Astrocyte of the spinal cord (primary cell): ENCODE data around the gene FBXW11.

Experiments
- DNase-seq: peaks from one replicate; pipeline ENCODE4 v3.0.0; 2011; ENCODE audit warnings: low read depth, low spot score
- H3K4me3 ChIP-seq: 2 replicates; pipeline ENCODE4 v1.5.1; 2011; ENCODE audit warnings: low read depth, mild to moderate bottlenecking, low read length, moderate library complexity
- in situ Hi-C: cut with HindIII; loops from 2 replicates; pipeline ENCODE4 v1.10.0; 2017; ENCODE audit warnings: low sequenced_read_pairs
- TF ChIP-seq, protein P1 (sequence below): IDR thresholded peaks from 2 replicates; pipeline ENCODE4 v1.5.1; 2012; ENCODE audit warnings: low read depth, mild to moderate bottlenecking, low read length, inconsistent platforms

FBXW11 gene

DNA sequence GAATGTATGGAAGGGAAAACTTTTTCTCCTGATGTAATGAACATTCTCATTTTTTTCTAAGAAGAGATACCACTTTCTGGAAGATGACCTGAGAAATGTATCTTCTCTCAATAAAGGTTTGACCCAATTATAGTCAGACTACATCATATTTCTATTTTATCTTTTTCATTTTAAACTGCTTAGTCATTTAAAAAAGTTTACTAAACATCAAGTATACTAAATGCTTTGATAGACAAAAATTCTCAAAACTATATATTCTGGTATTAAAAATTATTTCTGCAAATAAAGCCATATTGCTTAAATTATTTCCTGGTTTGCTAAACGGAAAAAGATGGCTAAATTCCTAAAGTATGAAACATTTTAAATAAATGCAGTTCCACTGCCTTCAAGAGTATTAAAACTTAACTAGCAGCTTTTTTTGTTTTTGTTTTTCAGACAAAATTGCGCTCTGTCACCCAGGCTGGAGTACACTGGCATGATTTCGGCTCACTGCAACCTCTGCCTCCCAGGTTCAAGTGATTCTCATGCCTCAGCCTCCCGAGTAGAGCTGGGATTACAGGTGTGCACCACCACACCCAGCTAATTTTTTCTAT is 37.1 kb downstream of the FBXW11 start:
- DNase-seq, result no peak
- in situ Hi-C loops, result no loop called here
- TF ChIP-seq, protein P1, sequence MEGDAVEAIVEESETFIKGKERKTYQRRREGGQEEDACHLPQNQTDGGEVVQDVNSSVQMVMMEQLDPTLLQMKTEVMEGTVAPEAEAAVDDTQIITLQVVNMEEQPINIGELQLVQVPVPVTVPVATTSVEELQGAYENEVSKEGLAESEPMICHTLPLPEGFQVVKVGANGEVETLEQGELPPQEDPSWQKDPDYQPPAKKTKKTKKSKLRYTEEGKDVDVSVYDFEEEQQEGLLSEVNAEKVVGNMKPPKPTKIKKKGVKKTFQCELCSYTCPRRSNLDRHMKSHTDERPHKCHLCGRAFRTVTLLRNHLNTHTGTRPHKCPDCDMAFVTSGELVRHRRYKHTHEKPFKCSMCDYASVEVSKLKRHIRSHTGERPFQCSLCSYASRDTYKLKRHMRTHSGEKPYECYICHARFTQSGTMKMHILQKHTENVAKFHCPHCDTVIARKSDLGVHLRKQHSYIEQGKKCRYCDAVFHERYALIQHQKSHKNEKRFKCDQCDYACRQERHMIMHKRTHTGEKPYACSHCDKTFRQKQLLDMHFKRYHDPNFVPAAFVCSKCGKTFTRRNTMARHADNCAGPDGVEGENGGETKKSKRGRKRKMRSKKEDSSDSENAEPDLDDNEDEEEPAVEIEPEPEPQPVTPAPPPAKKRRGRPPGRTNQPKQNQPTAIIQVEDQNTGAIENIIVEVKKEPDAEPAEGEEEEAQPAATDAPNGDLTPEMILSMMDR, result no peak

DNA sequence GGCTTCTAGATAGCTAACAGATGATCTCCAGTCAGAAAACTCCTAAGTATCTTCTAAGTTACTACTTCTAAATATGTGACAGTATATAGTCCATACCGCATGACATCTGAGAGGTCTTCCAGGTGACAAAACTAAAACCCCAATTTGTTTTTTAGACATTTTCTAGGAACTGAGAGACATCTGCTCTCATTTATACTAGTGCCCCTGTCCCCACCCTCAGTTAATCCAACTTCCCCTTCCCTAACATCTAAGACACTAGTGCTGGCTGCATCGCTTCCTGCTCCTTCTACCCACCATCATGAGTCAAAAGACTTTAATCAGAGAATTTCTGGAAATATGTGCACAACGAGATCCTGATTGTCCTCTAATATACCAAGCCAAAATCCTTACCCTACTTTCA is 37.9 kb downstream of the FBXW11 start:
- no peak overlapping the region for H3K4me3 ChIP-seq
- in situ Hi-C loops, result no loop called here
- TF ChIP-seq, protein P1, result no peak
- DNase-seq, result no peak

More for the DNA sequence above, 37.1 kb downstream of the FBXW11 start:
- H3K4me3 ChIP-seq, result no peak overlapping the region

- DNase-seq, result no peak
- in situ Hi-C loops, result no loop called here
- TF ChIP-seq, protein P1, result no peak
- H3K4me3 ChIP-seq, result no peak overlapping the region
Observed at GRCh38 chr5:171966964-171967363, 39.5 kb downstream of the FBXW11 start.

DNA sequence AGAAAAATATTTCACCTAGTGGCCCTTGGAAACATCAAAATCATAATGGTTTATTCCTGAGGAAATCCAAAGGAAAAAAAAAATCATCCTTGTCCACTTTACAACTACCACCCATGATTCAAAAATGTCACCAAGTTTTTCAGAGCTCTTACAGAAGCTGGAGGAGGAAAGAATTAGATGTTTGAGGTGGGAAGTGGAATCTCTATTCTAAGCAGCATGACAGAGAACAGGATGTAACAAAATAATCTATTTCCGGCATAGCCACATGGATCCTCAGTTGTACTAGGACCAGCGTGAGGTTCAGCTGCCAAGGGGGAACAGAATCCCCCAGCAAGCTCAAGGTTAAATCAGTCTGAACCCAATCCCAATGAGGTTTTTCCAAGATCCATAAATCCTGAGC is 40.2 kb downstream of the FBXW11 start:
- H3K4me3 ChIP-seq, result no peak overlapping the region
- in situ Hi-C loops, result no loop called here
- DNase-seq, result no peak
- TF ChIP-seq, protein P1, result no peak

DNA sequence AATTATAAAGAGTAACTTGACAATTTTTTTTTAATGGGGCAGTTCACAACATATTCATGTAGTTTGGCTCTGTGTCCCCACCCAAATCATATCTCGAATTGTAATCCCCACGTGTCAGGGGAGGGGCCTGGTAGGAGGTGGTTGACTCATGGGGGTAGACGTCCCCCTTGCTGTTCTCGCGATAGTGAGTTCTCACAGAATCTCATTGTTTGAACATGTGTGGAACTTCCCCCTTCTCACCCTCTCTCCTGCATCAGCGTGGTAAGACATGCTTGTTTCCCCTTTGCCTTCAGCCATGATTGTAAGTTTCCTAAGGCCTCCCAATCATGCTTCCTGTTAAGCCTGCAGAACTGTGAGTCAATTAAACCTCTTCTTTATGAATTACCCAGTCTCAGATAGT is 40.7 kb downstream of the FBXW11 start:
- in situ Hi-C loops, result no loop called here
- no peak for DNase-seq
- TF ChIP-seq, protein P1, result no peak
- H3K4me3 ChIP-seq, result no peak overlapping the region

GRCh38 chr5:171963416-171963815 is 43.0 kb downstream of the FBXW11 start:
- in situ Hi-C loops, result no loop called here
- DNase-seq, result no peak
- TF ChIP-seq, protein P1, result no peak
- H3K4me3 ChIP-seq, result no peak overlapping the region
